ENCODE results near the gene RFTN1.

The RFTN1 gene

DNA sequence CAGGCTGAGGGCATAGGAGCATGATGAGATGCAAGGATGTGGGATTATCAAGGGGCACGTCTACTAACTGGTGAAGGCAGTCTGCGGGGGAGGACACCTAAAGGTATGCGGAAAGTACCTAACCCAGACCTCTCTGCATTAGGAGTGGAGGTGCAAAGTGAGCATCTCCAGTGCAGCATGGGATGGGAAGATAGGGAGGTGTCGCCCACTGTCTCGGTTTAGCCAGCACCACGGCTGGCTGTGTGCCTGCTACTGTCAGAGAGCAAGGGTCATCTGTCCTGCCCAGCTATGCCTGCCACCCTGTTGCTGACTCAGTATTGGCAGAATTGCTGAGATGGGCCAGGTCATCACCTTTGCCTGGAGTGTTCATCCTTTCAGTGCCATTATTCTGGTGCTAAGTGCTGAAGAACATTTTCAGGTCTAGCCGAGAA is 208.4 kb downstream of the RFTN1 start:
- peak overlapping the region in 1 of 2 donors; percentile 19 for H3K4me3 ChIP-seq (ENCODE audit: low read depth in 1 of 2, low read length in 2 of 2)
- no peaks in the 10 kb centered on the region for H3K9me3 ChIP-seq (ENCODE audit: control insufficient read depth in 1 of 2, low read length in 2 of 2)
- no peak overlapping the region for H3K9ac ChIP-seq (ENCODE audit: low read depth in 1 of 2, low read length in 2 of 2)
- H3K36me3 ChIP-seq (ENCODE audit: control insufficient read depth in 1 of 2, insufficient read depth in 2 of 2, low read length in 2 of 2), result peaks cover 27 to 39% of the 10 kb centered on the region in 2 donors
- no peaks in the 10 kb centered on the region for H3K27me3 ChIP-seq (ENCODE audit: control insufficient read depth in 1 of 2, insufficient read depth in 2 of 2, low read length in 2 of 2)
- H3K27ac ChIP-seq (ENCODE audit: low read depth, low read length), result no peak overlapping the region
- H3K4me1 ChIP-seq (ENCODE audit: control insufficient read depth in 1 of 2, insufficient read depth in 2 of 2, low read length in 2 of 2), result peaks cover 8 to 9% of the 10 kb centered on the region in 2 donors

DNA sequence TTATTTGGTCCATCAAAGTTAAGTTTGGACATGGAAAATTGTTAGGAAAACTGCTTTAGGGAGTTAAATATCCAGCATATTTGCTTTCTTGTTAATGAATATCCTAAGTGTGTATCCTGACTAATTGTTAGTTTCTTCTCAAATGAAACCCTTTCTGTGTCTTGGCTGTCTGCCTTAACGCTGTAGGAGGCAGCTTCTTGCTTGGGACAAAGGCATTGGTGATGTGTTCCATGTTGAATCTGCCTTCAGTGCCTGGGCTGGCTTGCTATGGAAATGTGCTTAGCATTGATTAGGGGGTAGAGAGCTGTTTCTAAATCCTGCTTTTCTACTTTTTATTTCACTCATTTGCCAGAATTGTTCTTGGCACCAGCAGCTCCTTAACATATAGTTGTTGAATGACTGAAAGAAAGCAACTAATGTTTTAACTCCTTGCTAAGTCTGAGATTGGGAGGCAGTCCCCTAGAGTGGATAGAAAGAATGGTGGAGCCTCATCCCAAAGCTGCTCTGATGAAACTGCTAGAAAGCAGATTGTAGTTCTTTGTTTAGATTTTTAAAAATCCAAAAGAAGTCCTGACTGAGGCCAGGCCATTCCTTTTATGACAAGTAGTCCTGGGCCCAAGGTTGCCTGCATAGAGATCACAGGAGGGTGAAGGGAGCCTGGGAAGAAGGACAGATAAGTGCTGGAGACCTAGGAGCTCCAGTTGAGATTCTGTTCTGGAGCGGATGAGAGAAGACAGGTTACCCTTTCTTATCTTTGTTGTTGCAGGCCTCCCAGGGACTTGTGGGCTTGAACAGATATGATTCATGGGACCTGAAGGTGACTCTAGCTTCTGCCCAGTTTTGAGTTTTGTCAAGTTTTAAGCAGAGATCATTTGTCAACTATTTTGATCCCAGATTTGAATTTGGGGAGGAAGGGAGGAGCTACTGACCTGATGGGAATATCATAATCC is 209.2 kb downstream of the RFTN1 start:
- H3K27me3 ChIP-seq (ENCODE audit: control insufficient read depth in 1 of 2, insufficient read depth in 2 of 2, low read length in 2 of 2), result no peaks in the 10 kb centered on the region
- no peak overlapping the region for H3K9ac ChIP-seq (ENCODE audit: low read depth in 1 of 2, low read length in 2 of 2)
- no peak overlapping the region for H3K27ac ChIP-seq (ENCODE audit: low read depth, low read length)
- peaks cover 7 to 8% of the 10 kb centered on the region in 2 donors for H3K4me1 ChIP-seq (ENCODE audit: control insufficient read depth in 1 of 2, insufficient read depth in 2 of 2, low read length in 2 of 2)
- peaks cover 27 to 40% of the 10 kb centered on the region in 2 donors for H3K36me3 ChIP-seq (ENCODE audit: control insufficient read depth in 1 of 2, insufficient read depth in 2 of 2, low read length in 2 of 2)
- H3K9me3 ChIP-seq (ENCODE audit: control insufficient read depth in 1 of 2, low read length in 2 of 2), result no peaks in the 10 kb centered on the region
- no peak overlapping the region for H3K4me3 ChIP-seq (ENCODE audit: low read depth in 1 of 2, low read length in 2 of 2)

DNA sequence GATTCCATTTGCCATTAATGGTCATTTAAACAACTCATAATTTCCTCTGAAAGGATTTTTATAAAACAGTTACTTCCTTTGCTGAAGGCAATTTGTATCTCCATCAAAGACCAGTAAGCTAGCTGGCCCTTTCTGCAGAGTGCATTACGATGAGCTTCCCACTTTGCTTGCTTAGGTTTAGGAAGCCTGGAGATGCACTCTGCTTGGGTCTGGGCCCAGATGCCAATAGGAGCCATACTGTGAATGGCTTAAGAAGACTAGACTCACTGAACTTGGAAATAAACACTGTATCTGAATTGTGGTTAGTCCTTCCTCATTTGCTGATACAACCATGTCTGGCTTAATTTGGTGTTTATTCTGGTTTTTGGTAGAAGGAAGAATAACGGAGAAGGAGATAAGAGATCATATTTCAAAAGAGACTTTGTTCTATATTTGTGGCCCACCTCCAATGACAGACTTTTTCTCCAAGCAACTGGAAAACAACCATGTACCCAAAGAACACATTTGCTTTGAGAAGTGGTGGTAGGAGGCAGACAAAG is 210.4 kb downstream of the RFTN1 start:
- H3K27ac ChIP-seq (ENCODE audit: low read depth, low read length), result no peak overlapping the region
- H3K9ac ChIP-seq (ENCODE audit: low read depth in 1 of 2, low read length in 2 of 2), result no peak overlapping the region
- no peaks in the 10 kb centered on the region for H3K9me3 ChIP-seq (ENCODE audit: control insufficient read depth in 1 of 2, low read length in 2 of 2)
- peaks cover 32 to 40% of the 10 kb centered on the region in 2 donors for H3K36me3 ChIP-seq (ENCODE audit: control insufficient read depth in 1 of 2, insufficient read depth in 2 of 2, low read length in 2 of 2)
- peaks cover 7 to 8% of the 10 kb centered on the region in 2 donors for H3K4me1 ChIP-seq (ENCODE audit: control insufficient read depth in 1 of 2, insufficient read depth in 2 of 2, low read length in 2 of 2)
- H3K27me3 ChIP-seq (ENCODE audit: control insufficient read depth in 1 of 2, insufficient read depth in 2 of 2, low read length in 2 of 2), result no peaks in the 10 kb centered on the region
- H3K4me3 ChIP-seq (ENCODE audit: low read depth in 1 of 2, low read length in 2 of 2), result no peak overlapping the region

DNA sequence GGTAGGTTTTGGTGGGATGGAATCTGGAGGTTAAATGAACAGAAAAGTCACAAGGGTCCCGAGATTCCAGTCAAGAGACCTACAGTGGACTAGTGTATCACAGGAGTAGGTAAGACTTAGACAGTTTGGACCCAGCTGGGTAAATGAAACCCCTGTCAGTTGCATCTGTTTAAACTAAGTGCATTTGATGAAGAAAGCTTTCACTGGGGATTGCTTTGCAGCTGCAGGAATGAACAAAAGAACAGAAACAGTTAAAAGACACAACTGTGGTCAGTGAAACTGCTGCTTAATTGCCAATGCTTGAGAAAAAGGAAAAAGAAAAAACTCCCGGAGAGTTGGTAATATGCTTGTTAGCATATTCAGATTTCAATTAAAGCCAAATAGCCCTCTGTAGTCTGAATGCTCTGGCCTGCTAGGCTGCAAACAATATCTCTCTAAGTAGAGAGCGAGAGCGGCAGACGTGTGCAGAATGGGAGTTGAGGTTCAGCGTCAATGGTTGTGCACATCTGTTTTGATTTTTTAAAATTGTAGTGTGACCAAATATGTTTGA is 211.3 kb downstream of the RFTN1 start:
- no peaks in the 10 kb centered on the region for H3K9me3 ChIP-seq (ENCODE audit: control insufficient read depth in 1 of 2, low read length in 2 of 2)
- peaks cover 7 to 8% of the 10 kb centered on the region in 2 donors for H3K4me1 ChIP-seq (ENCODE audit: control insufficient read depth in 1 of 2, insufficient read depth in 2 of 2, low read length in 2 of 2)
- no peak overlapping the region for H3K9ac ChIP-seq (ENCODE audit: low read depth in 1 of 2, low read length in 2 of 2)
- H3K4me3 ChIP-seq (ENCODE audit: low read depth in 1 of 2, low read length in 2 of 2), result no peak overlapping the region
- H3K27me3 ChIP-seq (ENCODE audit: control insufficient read depth in 1 of 2, insufficient read depth in 2 of 2, low read length in 2 of 2), result no peaks in the 10 kb centered on the region
- H3K27ac ChIP-seq (ENCODE audit: low read depth, low read length), result no peak overlapping the region
- peaks cover 33 to 45% of the 10 kb centered on the region in 2 donors for H3K36me3 ChIP-seq (ENCODE audit: control insufficient read depth in 1 of 2, insufficient read depth in 2 of 2, low read length in 2 of 2)

DNA sequence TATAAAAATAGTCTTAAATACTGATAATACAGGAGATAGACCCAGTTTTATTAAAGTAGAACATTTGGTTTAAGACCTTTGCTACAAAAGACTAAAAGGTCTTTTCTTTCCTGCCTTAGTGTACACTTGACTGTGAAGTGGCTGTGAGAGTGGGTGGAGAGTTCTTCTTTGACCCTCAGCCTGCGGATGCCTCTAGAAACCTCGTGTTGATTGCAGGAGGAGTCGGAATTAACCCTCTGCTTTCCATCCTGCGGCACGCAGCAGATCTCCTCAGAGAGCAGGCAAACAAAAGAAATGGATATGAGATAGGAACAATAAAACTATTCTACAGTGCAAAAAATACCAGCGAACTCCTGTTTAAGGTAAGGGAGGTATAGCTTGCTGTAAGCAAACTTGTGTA is 212.0 kb downstream of the RFTN1 start:
- H3K4me3 ChIP-seq (ENCODE audit: low read depth in 1 of 2, low read length in 2 of 2), result no peak overlapping the region
- H3K36me3 ChIP-seq (ENCODE audit: control insufficient read depth in 1 of 2, insufficient read depth in 2 of 2, low read length in 2 of 2), result peaks cover 33 to 47% of the 10 kb centered on the region in 2 donors
- no peak overlapping the region for H3K9ac ChIP-seq (ENCODE audit: low read depth in 1 of 2, low read length in 2 of 2)
- H3K27ac ChIP-seq (ENCODE audit: low read depth, low read length), result no peak overlapping the region
- peaks cover 7 to 8% of the 10 kb centered on the region in 2 donors for H3K4me1 ChIP-seq (ENCODE audit: control insufficient read depth in 1 of 2, insufficient read depth in 2 of 2, low read length in 2 of 2)
- no peaks in the 10 kb centered on the region for H3K9me3 ChIP-seq (ENCODE audit: control insufficient read depth in 1 of 2, low read length in 2 of 2)
- no peaks in the 10 kb centered on the region for H3K27me3 ChIP-seq (ENCODE audit: control insufficient read depth in 1 of 2, insufficient read depth in 2 of 2, low read length in 2 of 2)

DNA sequence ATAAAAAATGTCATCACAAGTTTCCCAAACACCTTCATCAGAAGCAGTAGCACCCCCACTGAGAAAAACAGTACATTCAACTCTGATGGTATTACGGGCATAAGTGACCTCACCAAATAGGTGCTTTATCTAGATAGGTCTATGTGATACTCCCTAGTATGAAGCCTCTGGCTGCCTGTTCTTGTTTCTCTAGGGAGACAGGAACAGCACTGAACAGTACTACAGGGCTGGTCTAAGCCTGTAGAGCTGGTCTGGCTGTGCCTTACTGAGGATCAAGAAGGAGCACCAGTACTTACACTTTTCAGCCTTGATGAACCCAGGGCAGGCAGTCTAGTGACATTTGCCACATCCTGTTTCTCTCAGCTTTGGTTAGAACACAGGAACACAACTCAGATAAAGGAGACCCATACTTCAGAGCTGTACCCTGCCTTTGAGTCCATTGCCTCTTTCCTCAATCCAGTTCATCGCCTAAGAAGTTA is 212.6 kb downstream of the RFTN1 start:
- Histone ChIP-seq H3K36me3 (ENCODE audit: control insufficient read depth in 1 of 2, insufficient read depth in 2 of 2, low read length in 2 of 2) (peaks cover 35 to 49% of the 10 kb centered on the region in 2 donors), H3K9ac (ENCODE audit: low read depth in 1 of 2, low read length in 2 of 2) (no peak overlapping the region), H3K27me3 (ENCODE audit: control insufficient read depth in 1 of 2, insufficient read depth in 2 of 2, low read length in 2 of 2) (no peaks in the 10 kb centered on the region), H3K4me3 (ENCODE audit: low read depth in 1 of 2, low read length in 2 of 2) (no peak overlapping the region), H3K4me1 (ENCODE audit: control insufficient read depth in 1 of 2, insufficient read depth in 2 of 2, low read length in 2 of 2) (peaks cover 7 to 8% of the 10 kb centered on the region in 2 donors), H3K9me3 (ENCODE audit: control insufficient read depth in 1 of 2, low read length in 2 of 2) (no peaks in the 10 kb centered on the region), H3K27ac (ENCODE audit: low read depth, low read length) (no peak overlapping the region)

DNA sequence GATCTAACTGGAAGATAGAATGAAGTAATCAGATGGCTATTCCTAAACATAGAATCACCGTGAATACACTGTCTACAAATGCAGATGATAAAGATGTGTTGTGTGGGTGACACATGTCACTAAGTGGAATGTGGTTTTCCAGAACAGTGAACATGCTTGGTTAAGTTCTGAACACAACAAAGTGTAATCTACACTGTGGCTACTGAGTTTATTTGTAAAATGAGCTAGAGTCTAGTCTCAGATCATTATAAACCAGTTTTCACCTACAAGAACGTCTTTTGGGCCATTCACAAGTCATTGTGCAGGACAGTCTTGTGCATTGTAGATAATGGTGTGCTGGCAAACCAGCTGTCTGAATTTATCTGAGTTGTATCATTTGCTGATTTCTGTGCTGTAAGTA is 213.2 kb downstream of the RFTN1 start:
- Histone ChIP-seq H3K27ac (ENCODE audit: low read depth, low read length) (no peak overlapping the region), H3K9me3 (ENCODE audit: control insufficient read depth in 1 of 2, low read length in 2 of 2) (no peaks in the 10 kb centered on the region), H3K4me3 (ENCODE audit: low read depth in 1 of 2, low read length in 2 of 2) (no peak overlapping the region), H3K36me3 (ENCODE audit: control insufficient read depth in 1 of 2, insufficient read depth in 2 of 2, low read length in 2 of 2) (peaks cover 32 to 49% of the 10 kb centered on the region in 2 donors), H3K4me1 (ENCODE audit: control insufficient read depth in 1 of 2, insufficient read depth in 2 of 2, low read length in 2 of 2) (peaks cover 4 to 5% of the 10 kb centered on the region in 2 donors), H3K9ac (ENCODE audit: low read depth in 1 of 2, low read length in 2 of 2) (no peak overlapping the region), H3K27me3 (ENCODE audit: control insufficient read depth in 1 of 2, insufficient read depth in 2 of 2, low read length in 2 of 2) (no peaks in the 10 kb centered on the region)

DNA sequence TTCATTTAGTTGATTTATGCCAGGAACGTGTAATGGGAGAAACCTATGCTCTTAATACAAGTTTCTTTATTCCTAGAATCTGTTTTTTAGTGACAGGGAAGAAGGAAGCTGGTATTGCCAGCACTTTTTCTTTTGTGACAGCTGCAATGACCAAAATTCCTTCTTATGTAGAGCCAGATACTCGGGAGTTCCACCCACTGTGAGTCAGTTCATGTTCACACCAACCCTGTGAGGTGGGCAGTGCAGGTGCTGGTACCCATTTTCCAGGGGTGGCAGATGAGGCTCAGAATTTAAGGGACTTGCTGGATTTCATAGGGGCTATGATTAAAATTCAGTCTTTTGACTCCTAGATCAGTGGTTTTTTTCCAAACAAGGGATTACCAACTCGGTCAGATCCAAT is 213.8 kb downstream of the RFTN1 start:
- Histone ChIP-seq H3K36me3 (ENCODE audit: control insufficient read depth in 1 of 2, insufficient read depth in 2 of 2, low read length in 2 of 2) (peaks cover 34 to 50% of the 10 kb centered on the region in 2 donors), H3K9ac (ENCODE audit: low read depth in 1 of 2, low read length in 2 of 2) (no peak overlapping the region), H3K4me3 (ENCODE audit: low read depth in 1 of 2, low read length in 2 of 2) (no peak overlapping the region), H3K27me3 (ENCODE audit: control insufficient read depth in 1 of 2, insufficient read depth in 2 of 2, low read length in 2 of 2) (no peaks in the 10 kb centered on the region), H3K4me1 (ENCODE audit: control insufficient read depth in 1 of 2, insufficient read depth in 2 of 2, low read length in 2 of 2) (no peaks in the 10 kb centered on the region), H3K27ac (ENCODE audit: low read depth, low read length) (no peak overlapping the region), H3K9me3 (ENCODE audit: control insufficient read depth in 1 of 2, low read length in 2 of 2) (no peaks in the 10 kb centered on the region)

DNA sequence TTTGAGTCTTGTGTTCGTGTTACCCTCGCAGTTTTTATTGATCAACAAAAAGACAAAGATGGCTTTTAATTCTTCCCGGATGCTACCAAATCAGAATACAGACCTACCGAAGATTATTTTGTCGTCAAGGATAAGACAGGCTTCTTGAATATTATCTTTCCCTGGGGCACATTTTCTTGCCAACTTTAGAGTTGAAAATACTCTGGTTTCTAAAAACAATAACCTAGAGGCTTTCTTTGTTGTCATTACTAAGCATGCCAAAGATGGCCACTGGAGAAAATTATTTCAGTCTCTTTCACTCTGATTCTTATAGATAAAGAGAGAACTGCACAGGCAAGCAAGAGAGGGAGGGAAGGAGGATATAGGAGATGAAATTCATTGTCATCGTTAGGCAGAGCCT is 214.6 kb downstream of the RFTN1 start:
- Histone ChIP-seq H3K4me3 (ENCODE audit: low read depth in 1 of 2, low read length in 2 of 2) (no peak overlapping the region), H3K9me3 (ENCODE audit: control insufficient read depth in 1 of 2, low read length in 2 of 2) (no peaks in the 10 kb centered on the region), H3K4me1 (ENCODE audit: control insufficient read depth in 1 of 2, insufficient read depth in 2 of 2, low read length in 2 of 2) (no peaks in the 10 kb centered on the region), H3K9ac (ENCODE audit: low read depth in 1 of 2, low read length in 2 of 2) (no peak overlapping the region), H3K27me3 (ENCODE audit: control insufficient read depth in 1 of 2, insufficient read depth in 2 of 2, low read length in 2 of 2) (no peaks in the 10 kb centered on the region), H3K27ac (ENCODE audit: low read depth, low read length) (no peak overlapping the region), H3K36me3 (ENCODE audit: control insufficient read depth in 1 of 2, insufficient read depth in 2 of 2, low read length in 2 of 2) (peaks cover 36 to 48% of the 10 kb centered on the region in 2 donors)

Measured in duodenal mucosa (tissue), 2 donors.